Smooth muscle cell of the brain vasculature (primary cell): ENCODE data around the gene CIART.
"Not testable (repeated sequence)": the region's sequence is repeated elsewhere in the genome, so short reads cannot be mapped to it uniquely, and the experiment has no call there.

Experiments
- DNase-seq: peaks from one replicate; pipeline ENCODE4 v3.0.0-alpha.2; 2012; ENCODE audit warnings: low read depth, low spot score

Gene CIART

GRCh38 chr1:150281758-150282557 is at the start of gene CIART:
CIART (plus strand) TSS chr1:150282554; CDS start chr1:150283268, 714 bp downstream.
- DNase-seq = peak; percentile 97

- DNase-seq = not testable (repeated sequence)
These were observed 49.4 kb upstream of the CIART start for GRCh38 chr1:150232921-150233320.

- no peak for DNase-seq
These were observed 48.7 kb upstream of the CIART start for GRCh38 chr1:150233359-150234308.

- DNase-seq = no peak
These were observed 48.1 kb upstream of the CIART start for GRCh38 chr1:150234309-150234565.

GRCh38 chr1:150234566-150235293 is 47.6 kb upstream of the CIART start:
- no peak for DNase-seq

- no peak for DNase-seq
These were observed 47.0 kb upstream of the CIART start for GRCh38 chr1:150235294-150235851.

- DNase-seq = peak; percentile 98
These were observed 46.3 kb upstream of the CIART start, which contains the start of gene ANP32E for GRCh38 chr1:150235852-150236613. ANP32E (minus strand) TSS chr1:150236112; CDS start chr1:150235786, 326 bp downstream.

- no peak for DNase-seq
These were observed 45.7 kb upstream of the CIART start for GRCh38 chr1:150236614-150237100.

- DNase-seq = not testable (repeated sequence)
These were observed 45.2 kb upstream of the CIART start for GRCh38 chr1:150237176-150237575.

- no peak for DNase-seq
These were observed 44.6 kb upstream of the CIART start for GRCh38 chr1:150237746-150238145.

GRCh38 chr1:150243003-150243402 is 39.4 kb upstream of the CIART start:
- no peak for DNase-seq

- no peak for DNase-seq
These were observed 32.4 kb upstream of the CIART start for GRCh38 chr1:150249936-150250335.

GRCh38 chr1:150256198-150256553 is 26.2 kb upstream of the CIART start:
- no peak for DNase-seq

GRCh38 chr1:150256554-150257341 is 25.6 kb upstream of the CIART start:
- DNase-seq = no peak

- DNase-seq = no peak
These were observed 24.4 kb upstream of the CIART start, which contains the start of gene CA14 for GRCh38 chr1:150257624-150258585. CA14 (plus strand) TSS chr1:150257774; CDS start chr1:150258129, 355 bp downstream.

GRCh38 chr1:150259217-150259616 is 23.1 kb upstream of the CIART start:
- DNase-seq = no peak

GRCh38 chr1:150259758-150260669 is 22.3 kb upstream of the CIART start:
- no peak for DNase-seq

GRCh38 chr1:150261367-150261766 is 21.0 kb upstream of the CIART start:
- no peak for DNase-seq
